ENCODE data around the gene UTP11. TPM values are rescaled to one million over a fixed set of nuclear protein-coding genes. Genes with fewer than 3 reads are reported as not detected.
A peak's percentile ranks its signal among the peaks of the same experiment; 100 is the strongest.
"Not testable (repeated sequence)": the region's sequence is repeated elsewhere in the genome, so short reads cannot be mapped to it uniquely, and the experiment has no call there.

The UTP11 gene
- total RNA-seq, 1 experiment from 2014 or later = 31.1 TPM

DNA sequence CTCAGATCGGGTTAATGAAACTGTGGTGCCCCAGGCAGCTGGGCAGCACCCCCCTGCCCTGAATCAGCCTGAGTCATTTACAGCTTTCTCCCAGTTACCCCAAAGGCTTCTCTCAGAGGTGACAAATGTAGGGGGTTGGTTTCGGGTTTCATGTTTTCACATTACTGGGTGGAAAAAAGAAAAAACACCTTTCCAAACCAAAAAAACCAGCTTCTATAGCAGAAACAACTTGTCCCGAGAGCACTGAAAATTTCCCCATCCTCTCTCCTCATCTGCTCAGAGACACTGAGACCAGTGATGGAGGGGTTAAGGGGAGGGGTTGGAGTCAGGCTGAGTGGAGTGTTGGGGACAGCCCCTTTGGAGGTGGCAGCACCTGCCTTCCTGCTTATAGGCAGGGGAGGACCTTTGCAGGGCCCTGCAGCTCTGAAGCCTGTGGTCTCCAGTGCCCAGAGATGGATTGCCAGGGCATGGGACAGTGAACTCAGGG lies 15.6 kb downstream of the UTP11 start:
- Histone ChIP-seq H3K79me2 (ENCODE audit: low read length) (no peaks in the 10 kb centered on the region), H3K9ac (ENCODE audit: low read length) (no peak overlapping the region), H3K9me2 (replicated peaks; ENCODE audit: insufficient read depth, low read length) (no peaks in the 10 kb centered on the region), H3K36me3 (ENCODE audit: insufficient read depth, low read length) (peaks cover 10% of the 10 kb centered on the region), H3K4me3 (ENCODE audit: low read length) (no peak overlapping the region), H3K27me3 (ENCODE audit: low read length) (no peaks in the 10 kb centered on the region), H4K20me1 (ENCODE audit: insufficient read depth, low read depth, low read length) (0 out of 2 replicates have a peak, but pooled peaks cover 12% of the 10 kb centered on the region), H3K4me2 (ENCODE audit: low read depth, low read length, poor library complexity, severe bottlenecking) (no peak overlapping the region), H3K27ac (ENCODE audit: low read length) (no peak overlapping the region), H3K9me3 (ENCODE audit: low read length) (no peaks in the 10 kb centered on the region), H3K4me1 (ENCODE audit: low read length) (peaks cover 11% of the 10 kb centered on the region), H2AFZ (ENCODE audit: low read length) (no peak overlapping the region)
- no peak for DNase-seq

GRCh38 chr1:38028671-38029070 lies 16.1 kb downstream of the UTP11 start:
- no peak overlapping the region for H3K27ac ChIP-seq (ENCODE audit: low read length)
- no peak overlapping the region for H3K4me3 ChIP-seq (ENCODE audit: low read length)
- no peak for DNase-seq
- H3K9me3 ChIP-seq (ENCODE audit: low read length) = no peaks in the 10 kb centered on the region
- H3K36me3 ChIP-seq (ENCODE audit: insufficient read depth, low read length) = peaks cover 5% of the 10 kb centered on the region
- H3K79me2 ChIP-seq (ENCODE audit: low read length) = no peaks in the 10 kb centered on the region
- H2AFZ ChIP-seq (ENCODE audit: low read length) = no peak overlapping the region
- no peak overlapping the region for H3K9ac ChIP-seq (ENCODE audit: low read length)
- H4K20me1 ChIP-seq (ENCODE audit: insufficient read depth, low read depth, low read length) = 0 out of 2 replicates have a peak, but pooled peaks cover 12% of the 10 kb centered on the region
- no peaks in the 10 kb centered on the region for H3K27me3 ChIP-seq (ENCODE audit: low read length)
- peaks cover 11% of the 10 kb centered on the region for H3K4me1 ChIP-seq (ENCODE audit: low read length)
- no peak overlapping the region for H3K4me2 ChIP-seq (ENCODE audit: low read depth, low read length, poor library complexity, severe bottlenecking)
- H3K9me2 ChIP-seq (replicated peaks; ENCODE audit: insufficient read depth, low read length) = no peaks in the 10 kb centered on the region

- H4K20me1 ChIP-seq (ENCODE audit: insufficient read depth, low read depth, low read length) = 0 out of 2 replicates have a peak, but pooled peaks cover 12% of the 10 kb centered on the region
- no peaks in the 10 kb centered on the region for H3K9me3 ChIP-seq (ENCODE audit: low read length)
- no peak overlapping the region for H3K27ac ChIP-seq (ENCODE audit: low read length)
- no peaks in the 10 kb centered on the region for H3K27me3 ChIP-seq (ENCODE audit: low read length)
- no peaks in the 10 kb centered on the region for H3K79me2 ChIP-seq (ENCODE audit: low read length)
- H3K4me3 ChIP-seq (ENCODE audit: low read length) = no peak overlapping the region
- no peak overlapping the region for H2AFZ ChIP-seq (ENCODE audit: low read length)
- DNase-seq = no peak
- peaks cover 11% of the 10 kb centered on the region for H3K4me1 ChIP-seq (ENCODE audit: low read length)
- H3K9me2 ChIP-seq (replicated peaks; ENCODE audit: insufficient read depth, low read length) = no peaks in the 10 kb centered on the region
- peaks cover 5% of the 10 kb centered on the region for H3K36me3 ChIP-seq (ENCODE audit: insufficient read depth, low read length)
- no peak overlapping the region for H3K4me2 ChIP-seq (ENCODE audit: low read depth, low read length, poor library complexity, severe bottlenecking)
- no peak overlapping the region for H3K9ac ChIP-seq (ENCODE audit: low read length)
Observed at GRCh38 chr1:38029081-38029681, 16.6 kb downstream of the UTP11 start.

DNA sequence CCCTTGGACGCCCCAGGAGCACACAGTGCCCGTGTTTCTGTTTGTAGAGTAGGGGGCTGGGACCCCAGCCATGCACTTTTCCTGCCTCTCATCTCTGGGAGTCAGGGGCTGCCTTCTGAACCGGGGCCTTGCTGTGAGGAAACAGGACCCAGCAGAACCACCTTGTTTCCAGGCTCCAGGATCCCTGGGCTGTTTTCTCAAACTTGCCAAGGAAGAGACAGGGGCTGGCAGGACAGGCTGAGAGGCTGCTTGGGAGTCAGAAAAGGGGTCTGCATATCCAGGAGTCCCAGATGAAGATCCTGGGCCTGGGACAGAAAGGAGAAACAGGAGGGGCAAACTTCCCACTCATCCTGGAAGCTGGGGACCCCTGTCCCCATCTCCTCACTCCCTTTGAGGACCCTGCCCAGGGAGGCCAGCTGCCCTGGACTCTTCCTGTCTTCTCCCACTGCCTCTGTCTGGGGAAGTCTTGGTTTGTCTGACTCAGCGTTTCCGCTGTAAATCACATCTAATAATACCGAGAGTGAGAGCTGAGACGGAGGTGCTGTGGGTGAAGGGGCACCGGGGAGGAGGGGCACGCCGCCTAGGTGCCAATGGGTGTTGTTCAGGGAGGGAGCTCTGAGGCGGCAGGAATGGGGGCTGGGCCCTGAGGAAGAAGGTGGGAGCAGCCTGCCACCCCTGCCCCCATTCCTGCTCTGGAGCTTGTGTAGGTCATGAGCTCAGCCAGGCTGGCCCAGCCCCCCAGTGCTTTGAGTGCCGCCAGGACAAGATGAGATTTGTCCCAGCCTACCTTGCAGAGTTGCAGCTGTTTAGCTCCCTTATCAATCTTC lies 17.4 kb downstream of the UTP11 start:
- H3K27me3 ChIP-seq (ENCODE audit: low read length) = no peaks in the 10 kb centered on the region
- DNase-seq = peak; percentile 57
- H3K9ac ChIP-seq (ENCODE audit: low read length) = no peak overlapping the region
- H3K4me3 ChIP-seq (ENCODE audit: low read length) = no peak overlapping the region
- H3K36me3 ChIP-seq (ENCODE audit: insufficient read depth, low read length) = peaks cover 2% of the 10 kb centered on the region
- H4K20me1 ChIP-seq (ENCODE audit: insufficient read depth, low read depth, low read length) = 0 out of 2 replicates have a peak, but pooled peaks cover 12% of the 10 kb centered on the region
- H3K79me2 ChIP-seq (ENCODE audit: low read length) = no peaks in the 10 kb centered on the region
- H3K4me2 ChIP-seq (ENCODE audit: low read depth, low read length, poor library complexity, severe bottlenecking) = no peak overlapping the region
- H3K9me2 ChIP-seq (replicated peaks; ENCODE audit: insufficient read depth, low read length) = no peaks in the 10 kb centered on the region
- H3K4me1 ChIP-seq (ENCODE audit: low read length) = peaks cover 11% of the 10 kb centered on the region
- H3K27ac ChIP-seq (ENCODE audit: low read length) = no peak overlapping the region
- no peaks in the 10 kb centered on the region for H3K9me3 ChIP-seq (ENCODE audit: low read length)
- H2AFZ ChIP-seq (ENCODE audit: low read length) = no peak overlapping the region

DNA sequence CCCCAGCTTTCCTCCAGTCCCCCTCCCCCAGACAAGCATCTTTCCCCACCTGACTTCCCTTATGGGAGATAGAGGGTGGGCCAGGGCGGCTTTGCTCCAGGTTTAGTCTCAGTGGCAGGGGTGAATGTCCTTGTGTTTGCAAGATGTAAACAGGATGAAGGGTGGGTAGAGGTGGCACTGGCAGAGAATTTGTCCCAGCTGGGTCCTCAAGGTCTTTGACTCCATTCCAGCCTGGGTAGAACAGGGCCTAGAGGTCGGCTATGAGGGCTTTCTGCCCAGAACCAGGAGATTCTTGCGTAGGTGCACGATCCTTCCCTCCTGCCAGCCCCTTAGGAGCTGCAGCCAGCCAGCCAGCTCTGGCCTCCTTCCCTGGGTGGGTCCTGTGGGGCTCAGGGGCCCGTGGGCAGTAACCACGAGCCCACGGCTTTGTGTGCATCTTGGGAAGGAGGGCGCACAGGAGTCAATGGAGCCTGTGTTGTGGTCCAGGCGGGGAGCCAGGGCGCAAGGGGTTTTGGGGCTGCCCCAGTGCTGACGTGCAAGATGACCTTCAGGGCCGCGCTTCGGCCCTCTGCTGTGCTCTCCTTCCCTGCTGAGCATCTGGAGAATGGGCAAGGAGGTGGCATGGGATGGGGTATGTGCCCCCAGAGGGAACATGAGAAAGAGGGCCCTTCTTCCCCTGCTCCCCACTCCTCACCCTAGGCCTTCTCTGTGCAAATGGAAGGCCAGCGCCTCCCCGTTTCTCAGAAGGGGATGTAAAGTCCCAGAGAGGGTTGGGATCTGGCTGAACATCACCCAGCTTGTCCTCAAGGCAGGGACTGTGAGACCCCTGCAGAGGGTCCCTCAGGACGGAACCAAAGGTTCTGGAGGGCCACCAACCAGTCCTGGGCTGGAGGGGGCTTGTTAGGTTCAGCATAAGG lies 18.3 kb downstream of the UTP11 start:
- Histone ChIP-seq H3K4me1 (ENCODE audit: low read length) (peaks cover 11% of the 10 kb centered on the region), H3K27ac (ENCODE audit: low read length) (no peak overlapping the region), H3K4me2 (ENCODE audit: low read depth, low read length, poor library complexity, severe bottlenecking) (no peak overlapping the region)

DNA sequence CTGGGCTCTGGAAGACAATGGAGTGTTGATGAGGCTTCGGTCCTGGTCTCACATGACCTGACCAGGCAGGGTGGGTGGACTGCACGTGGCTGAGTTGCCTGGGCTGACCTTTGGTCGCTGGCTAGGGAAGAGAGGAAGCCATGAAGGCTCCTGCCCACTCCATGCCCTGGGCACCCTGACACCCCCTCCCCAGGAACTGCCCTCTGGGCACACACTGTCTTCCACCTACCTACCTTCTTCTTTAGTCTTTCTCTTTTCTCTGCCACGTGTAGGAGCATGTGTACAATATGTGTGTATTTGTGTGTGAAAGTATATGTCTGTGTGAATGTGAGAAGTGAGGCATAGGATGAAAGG lies 19.0 kb downstream of the UTP11 start:
- H4K20me1 ChIP-seq (ENCODE audit: insufficient read depth, low read depth, low read length) = 0 out of 2 replicates have a peak, but pooled peaks cover 12% of the 10 kb centered on the region
- no peaks in the 10 kb centered on the region for H3K27me3 ChIP-seq (ENCODE audit: low read length)
- DNase-seq = no peak
- peaks cover 11% of the 10 kb centered on the region for H3K4me1 ChIP-seq (ENCODE audit: low read length)
- no peak overlapping the region for H3K4me2 ChIP-seq (ENCODE audit: low read depth, low read length, poor library complexity, severe bottlenecking)
- no peaks in the 10 kb centered on the region for H3K36me3 ChIP-seq (ENCODE audit: insufficient read depth, low read length)
- H3K27ac ChIP-seq (ENCODE audit: low read length) = no peak overlapping the region
- no peak overlapping the region for H2AFZ ChIP-seq (ENCODE audit: low read length)
- no peak overlapping the region for H3K4me3 ChIP-seq (ENCODE audit: low read length)
- no peak overlapping the region for H3K9ac ChIP-seq (ENCODE audit: low read length)
- no peaks in the 10 kb centered on the region for H3K79me2 ChIP-seq (ENCODE audit: low read length)
- no peaks in the 10 kb centered on the region for H3K9me2 ChIP-seq (replicated peaks; ENCODE audit: insufficient read depth, low read length)
- H3K9me3 ChIP-seq (ENCODE audit: low read length) = no peaks in the 10 kb centered on the region

More for the DNA sequence above, 18.3 kb downstream of the UTP11 start:
- Histone ChIP-seq H3K4me3 (ENCODE audit: low read length) (no peak overlapping the region), H3K79me2 (ENCODE audit: low read length) (no peaks in the 10 kb centered on the region), H3K27me3 (ENCODE audit: low read length) (no peaks in the 10 kb centered on the region), H3K9me3 (ENCODE audit: low read length) (no peaks in the 10 kb centered on the region), H3K9ac (ENCODE audit: low read length) (no peak overlapping the region), H4K20me1 (ENCODE audit: insufficient read depth, low read depth, low read length) (0 out of 2 replicates have a peak, but pooled peaks cover 12% of the 10 kb centered on the region), H2AFZ (ENCODE audit: low read length) (no peak overlapping the region), H3K9me2 (replicated peaks; ENCODE audit: insufficient read depth, low read length) (no peaks in the 10 kb centered on the region), H3K36me3 (ENCODE audit: insufficient read depth, low read length) (no peaks in the 10 kb centered on the region)
- no peak for DNase-seq

GRCh38 chr1:38032992-38033391 lies 20.5 kb downstream of the UTP11 start:
- H3K4me3 ChIP-seq (ENCODE audit: low read length); H3K9ac ChIP-seq (ENCODE audit: low read length); H3K79me2 ChIP-seq (ENCODE audit: low read length); H3K36me3 ChIP-seq (ENCODE audit: insufficient read depth, low read length); H3K27me3 ChIP-seq (ENCODE audit: low read length); H3K9me2 ChIP-seq (replicated peaks; ENCODE audit: insufficient read depth, low read length); H2AFZ ChIP-seq (ENCODE audit: low read length); H3K9me3 ChIP-seq (ENCODE audit: low read length); H3K4me2 ChIP-seq (ENCODE audit: low read depth, low read length, poor library complexity, severe bottlenecking); H3K27ac ChIP-seq (ENCODE audit: low read length); H4K20me1 ChIP-seq (ENCODE audit: insufficient read depth, low read depth, low read length); DNase-seq: not testable (repeated sequence)
- peaks cover 11% of the 10 kb centered on the region for H3K4me1 ChIP-seq (ENCODE audit: low read length)

All from Karpas-422 (cell line).